ENCODE results near the gene ACBD6.

ACBD6 gene

GRCh38 chr1:180539136-180539535 is 36.8 kb upstream of the ACBD6 start:
- Histone ChIP-seq H3K9me3 (ENCODE audit: control insufficient read depth in 1 of 2, low read length in 2 of 2) (no peaks in the 10 kb centered on the region), H3K4me1 (ENCODE audit: control insufficient read depth in 1 of 2, insufficient read depth in 2 of 2, low read length in 2 of 2) (peaks cover 4 to 9% of the 10 kb centered on the region in 2 donors), H3K36me3 (ENCODE audit: control insufficient read depth in 1 of 2, insufficient read depth in 2 of 2, low read length in 2 of 2) (no peaks in the 10 kb centered on the region), H3K27ac (ENCODE audit: low read length) (no peak overlapping the region), H3K27me3 (ENCODE audit: low read depth, low read length) (no peaks in the 10 kb centered on the region), H3K4me3 (ENCODE audit: low read depth in 1 of 2, low read length in 2 of 2) (no peak overlapping the region)

- H3K9me3 ChIP-seq (ENCODE audit: control insufficient read depth in 1 of 2, low read length in 2 of 2): no peaks in the 10 kb centered on the region
- no peaks in the 10 kb centered on the region for H3K36me3 ChIP-seq (ENCODE audit: control insufficient read depth in 1 of 2, insufficient read depth in 2 of 2, low read length in 2 of 2)
- H3K4me3 ChIP-seq (ENCODE audit: low read depth in 1 of 2, low read length in 2 of 2): no peak overlapping the region
- H3K27me3 ChIP-seq (ENCODE audit: low read depth, low read length): no peaks in the 10 kb centered on the region
- H3K4me1 ChIP-seq (ENCODE audit: control insufficient read depth in 1 of 2, insufficient read depth in 2 of 2, low read length in 2 of 2): no peaks in the 10 kb centered on the region
- no peak overlapping the region for H3K27ac ChIP-seq (ENCODE audit: low read length)
Observed at GRCh38 chr1:180536821-180537372, 34.5 kb upstream of the ACBD6 start.

GRCh38 chr1:180535418-180535999 is 33.1 kb upstream of the ACBD6 start:
- Histone ChIP-seq H3K4me3 (ENCODE audit: low read depth in 1 of 2, low read length in 2 of 2) (no peak overlapping the region), H3K36me3 (ENCODE audit: control insufficient read depth in 1 of 2, insufficient read depth in 2 of 2, low read length in 2 of 2) (no peaks in the 10 kb centered on the region), H3K9me3 (ENCODE audit: control insufficient read depth in 1 of 2, low read length in 2 of 2) (no peaks in the 10 kb centered on the region), H3K27me3 (ENCODE audit: low read depth, low read length) (no peaks in the 10 kb centered on the region), H3K4me1 (ENCODE audit: control insufficient read depth in 1 of 2, insufficient read depth in 2 of 2, low read length in 2 of 2) (no peaks in the 10 kb centered on the region), H3K27ac (ENCODE audit: low read length) (no peak overlapping the region)

GRCh38 chr1:180534214-180534613 is 31.8 kb upstream of the ACBD6 start:
- H3K4me1 ChIP-seq (ENCODE audit: control insufficient read depth in 1 of 2, insufficient read depth in 2 of 2, low read length in 2 of 2): no peaks in the 10 kb centered on the region
- H3K27me3 ChIP-seq (ENCODE audit: low read depth, low read length): no peaks in the 10 kb centered on the region
- no peaks in the 10 kb centered on the region for H3K9me3 ChIP-seq (ENCODE audit: control insufficient read depth in 1 of 2, low read length in 2 of 2)
- no peak overlapping the region for H3K27ac ChIP-seq (ENCODE audit: low read length)
- H3K36me3 ChIP-seq (ENCODE audit: control insufficient read depth in 1 of 2, insufficient read depth in 2 of 2, low read length in 2 of 2): no peaks in the 10 kb centered on the region
- no peak overlapping the region for H3K4me3 ChIP-seq (ENCODE audit: low read depth in 1 of 2, low read length in 2 of 2)

- Histone ChIP-seq H3K9me3 (ENCODE audit: control insufficient read depth in 1 of 2, low read length in 2 of 2) (no peaks in the 10 kb centered on the region), H3K4me3 (ENCODE audit: low read depth in 1 of 2, low read length in 2 of 2) (no peak overlapping the region), H3K27ac (ENCODE audit: low read length) (no peak overlapping the region)
Observed at GRCh38 chr1:180533266-180533987, 31.1 kb upstream of the ACBD6 start.

GRCh38 chr1:180532854-180533253 is 30.5 kb upstream of the ACBD6 start:
- Histone ChIP-seq H3K4me3 (ENCODE audit: low read depth in 1 of 2, low read length in 2 of 2) (no peak overlapping the region), H3K4me1 (ENCODE audit: control insufficient read depth in 1 of 2, insufficient read depth in 2 of 2, low read length in 2 of 2) (no peaks in the 10 kb centered on the region), H3K27me3 (ENCODE audit: low read depth, low read length) (no peaks in the 10 kb centered on the region), H3K9me3 (ENCODE audit: control insufficient read depth in 1 of 2, low read length in 2 of 2) (no peaks in the 10 kb centered on the region), H3K27ac (ENCODE audit: low read length) (no peak overlapping the region), H3K36me3 (ENCODE audit: control insufficient read depth in 1 of 2, insufficient read depth in 2 of 2, low read length in 2 of 2) (no peaks in the 10 kb centered on the region)

More at GRCh38 chr1:180533266-180533987, 31.1 kb upstream of the ACBD6 start:
- H3K36me3 ChIP-seq (ENCODE audit: control insufficient read depth in 1 of 2, insufficient read depth in 2 of 2, low read length in 2 of 2): no peaks in the 10 kb centered on the region
- H3K27me3 ChIP-seq (ENCODE audit: low read depth, low read length): no peaks in the 10 kb centered on the region
- H3K4me1 ChIP-seq (ENCODE audit: control insufficient read depth in 1 of 2, insufficient read depth in 2 of 2, low read length in 2 of 2): no peaks in the 10 kb centered on the region

GRCh38 chr1:180530501-180530900 is 28.1 kb upstream of the ACBD6 start:
- Histone ChIP-seq H3K4me3 (ENCODE audit: low read depth in 1 of 2, low read length in 2 of 2) (no peak overlapping the region), H3K27me3 (ENCODE audit: low read depth, low read length) (no peaks in the 10 kb centered on the region), H3K4me1 (ENCODE audit: control insufficient read depth in 1 of 2, insufficient read depth in 2 of 2, low read length in 2 of 2) (no peaks in the 10 kb centered on the region), H3K27ac (ENCODE audit: low read length) (no peak overlapping the region), H3K9me3 (ENCODE audit: control insufficient read depth in 1 of 2, low read length in 2 of 2) (no peaks in the 10 kb centered on the region), H3K36me3 (ENCODE audit: control insufficient read depth in 1 of 2, insufficient read depth in 2 of 2, low read length in 2 of 2) (no peaks in the 10 kb centered on the region)

GRCh38 chr1:180528868-180529470 is 26.6 kb upstream of the ACBD6 start:
- no peak overlapping the region for H3K27ac ChIP-seq (ENCODE audit: low read length)
- no peaks in the 10 kb centered on the region for H3K9me3 ChIP-seq (ENCODE audit: control insufficient read depth in 1 of 2, low read length in 2 of 2)
- H3K27me3 ChIP-seq (ENCODE audit: low read depth, low read length): no peaks in the 10 kb centered on the region
- no peaks in the 10 kb centered on the region for H3K36me3 ChIP-seq (ENCODE audit: control insufficient read depth in 1 of 2, insufficient read depth in 2 of 2, low read length in 2 of 2)
- no peak overlapping the region for H3K4me3 ChIP-seq (ENCODE audit: low read depth in 1 of 2, low read length in 2 of 2)
- H3K4me1 ChIP-seq (ENCODE audit: control insufficient read depth in 1 of 2, insufficient read depth in 2 of 2, low read length in 2 of 2): no peaks in the 10 kb centered on the region

GRCh38 chr1:180527101-180527669 is 24.8 kb upstream of the ACBD6 start:
- Histone ChIP-seq H3K27me3 (ENCODE audit: low read depth, low read length) (no peaks in the 10 kb centered on the region), H3K36me3 (ENCODE audit: control insufficient read depth in 1 of 2, insufficient read depth in 2 of 2, low read length in 2 of 2) (no peaks in the 10 kb centered on the region)

GRCh38 chr1:180525715-180526039 is 23.3 kb upstream of the ACBD6 start:
- Histone ChIP-seq H3K36me3 (ENCODE audit: control insufficient read depth in 1 of 2, insufficient read depth in 2 of 2, low read length in 2 of 2) (no peaks in the 10 kb centered on the region), H3K27me3 (ENCODE audit: low read depth, low read length) (no peaks in the 10 kb centered on the region), H3K4me3 (ENCODE audit: low read depth in 1 of 2, low read length in 2 of 2) (no peak overlapping the region), H3K9me3 (ENCODE audit: control insufficient read depth in 1 of 2, low read length in 2 of 2) (no peaks in the 10 kb centered on the region), H3K4me1 (ENCODE audit: control insufficient read depth in 1 of 2, insufficient read depth in 2 of 2, low read length in 2 of 2) (no peaks in the 10 kb centered on the region), H3K27ac (ENCODE audit: low read length) (no peak overlapping the region)

More at GRCh38 chr1:180527101-180527669, 24.8 kb upstream of the ACBD6 start:
- Histone ChIP-seq H3K4me1 (ENCODE audit: control insufficient read depth in 1 of 2, insufficient read depth in 2 of 2, low read length in 2 of 2) (no peaks in the 10 kb centered on the region), H3K4me3 (ENCODE audit: low read depth in 1 of 2, low read length in 2 of 2) (no peak overlapping the region), H3K9me3 (ENCODE audit: control insufficient read depth in 1 of 2, low read length in 2 of 2) (no peaks in the 10 kb centered on the region), H3K27ac (ENCODE audit: low read length) (no peak overlapping the region)

GRCh38 chr1:180524915-180525714 is 22.7 kb upstream of the ACBD6 start:
- H3K27ac ChIP-seq (ENCODE audit: low read length): no peak overlapping the region
- H3K27me3 ChIP-seq (ENCODE audit: low read depth, low read length): no peaks in the 10 kb centered on the region
- H3K9me3 ChIP-seq (ENCODE audit: control insufficient read depth in 1 of 2, low read length in 2 of 2): no peaks in the 10 kb centered on the region
- no peak overlapping the region for H3K4me3 ChIP-seq (ENCODE audit: low read depth in 1 of 2, low read length in 2 of 2)
- H3K4me1 ChIP-seq (ENCODE audit: control insufficient read depth in 1 of 2, insufficient read depth in 2 of 2, low read length in 2 of 2): no peaks in the 10 kb centered on the region
- H3K36me3 ChIP-seq (ENCODE audit: control insufficient read depth in 1 of 2, insufficient read depth in 2 of 2, low read length in 2 of 2): no peaks in the 10 kb centered on the region
